OCI-LY3 (cell line): ENCODE results near the gene CSTPP1.
"Not testable (repeated sequence)": the region's sequence is repeated elsewhere in the genome, so short reads cannot be mapped to it uniquely, and the experiment has no call there.

Experiments
- EZH2phosphoT487 ChIP-seq: fragments of 200-600 bp; shearing (Covaris generic); IDR thresholded peaks from 2 replicates; pipeline ENCODE4 v1.6.1; 2018; ENCODE audit warnings: antibody characterized with exemption, mixed run types, low read depth
- TF ChIP-seq, protein P1 (sequence below): fragments of 200-600, 300-600 bp; sonication (generic); IDR thresholded peaks from 2 replicates; pipeline ENCODE4 v1.5.1; 2014; ENCODE audit warnings: antibody characterized with exemption, low read length, low read depth

DNA sequence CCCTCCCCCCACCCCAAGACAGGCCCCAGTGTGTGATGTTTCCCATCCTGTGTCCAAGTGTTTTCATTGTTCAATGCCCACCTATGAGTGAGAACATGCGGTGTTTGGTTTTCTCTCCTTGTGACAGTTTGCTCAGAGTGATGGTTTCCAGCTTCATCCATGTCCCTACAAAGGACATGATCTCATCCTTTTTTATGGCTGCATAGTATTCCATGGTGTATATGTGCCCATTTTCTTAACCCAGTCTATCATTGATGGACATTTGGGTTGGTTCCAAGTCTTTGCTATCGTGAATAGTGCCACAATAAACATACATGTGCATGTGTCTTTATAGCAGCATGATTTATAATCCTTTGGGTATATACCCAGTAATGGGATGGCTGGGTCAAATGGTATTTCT is 55.8 kb downstream of the CSTPP1 start:
- TF ChIP-seq, protein P1, sequence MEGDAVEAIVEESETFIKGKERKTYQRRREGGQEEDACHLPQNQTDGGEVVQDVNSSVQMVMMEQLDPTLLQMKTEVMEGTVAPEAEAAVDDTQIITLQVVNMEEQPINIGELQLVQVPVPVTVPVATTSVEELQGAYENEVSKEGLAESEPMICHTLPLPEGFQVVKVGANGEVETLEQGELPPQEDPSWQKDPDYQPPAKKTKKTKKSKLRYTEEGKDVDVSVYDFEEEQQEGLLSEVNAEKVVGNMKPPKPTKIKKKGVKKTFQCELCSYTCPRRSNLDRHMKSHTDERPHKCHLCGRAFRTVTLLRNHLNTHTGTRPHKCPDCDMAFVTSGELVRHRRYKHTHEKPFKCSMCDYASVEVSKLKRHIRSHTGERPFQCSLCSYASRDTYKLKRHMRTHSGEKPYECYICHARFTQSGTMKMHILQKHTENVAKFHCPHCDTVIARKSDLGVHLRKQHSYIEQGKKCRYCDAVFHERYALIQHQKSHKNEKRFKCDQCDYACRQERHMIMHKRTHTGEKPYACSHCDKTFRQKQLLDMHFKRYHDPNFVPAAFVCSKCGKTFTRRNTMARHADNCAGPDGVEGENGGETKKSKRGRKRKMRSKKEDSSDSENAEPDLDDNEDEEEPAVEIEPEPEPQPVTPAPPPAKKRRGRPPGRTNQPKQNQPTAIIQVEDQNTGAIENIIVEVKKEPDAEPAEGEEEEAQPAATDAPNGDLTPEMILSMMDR: not testable (repeated sequence)
- not testable (repeated sequence) for TF ChIP-seq EZH2phosphoT487
